DOHH2 (cell line): ENCODE data around the gene STX7.

Experiments used
- H3F3A ChIP-seq: fragments of 200-600 bp; sonication (generic), shearing (Covaris generic); 2 replicates; pipeline ENCODE4 v1.6.0; 2016; ENCODE audit warnings: antibody characterized with exemption, mild to moderate bottlenecking; ENCODE audit not compliant: control insufficient read depth, insufficient read depth
- H3K27ac ChIP-seq: fragments of 200-600 bp; sonication (generic); 2 replicates; pipeline ENCODE4 v1.5.1; 2014; ENCODE audit warnings: low read depth, mild to moderate bottlenecking, low read length, moderate library complexity
- H3K27me3 ChIP-seq: fragments of 200-600 bp; sonication (generic); 2 replicates; pipeline ENCODE4 v1.6.1; 2014; ENCODE audit warnings: mild to moderate bottlenecking, low read length, mixed read lengths; ENCODE audit not compliant: control insufficient read depth
- H3K36me3 ChIP-seq: fragments of 200-600 bp; sonication (generic); 2 replicates; pipeline ENCODE4 v1.6.1; 2014; ENCODE audit warnings: mild to moderate bottlenecking, low read length, moderate library complexity, mixed read lengths; ENCODE audit not compliant: control insufficient read depth
- H3K4me1 ChIP-seq: fragments of 200-600 bp; sonication (generic); 2 replicates; pipeline ENCODE4 v1.6.1; 2014; ENCODE audit warnings: mild to moderate bottlenecking, low read length, mixed read lengths; ENCODE audit not compliant: control insufficient read depth
- H3K4me2 ChIP-seq: fragments of 200-600 bp; sonication (generic); 2 replicates; pipeline ENCODE4 v1.6.0; 2014; ENCODE audit warnings: mild to moderate bottlenecking, low read length, moderate library complexity
- H3K4me3 ChIP-seq: fragments of 200-600 bp; sonication (generic); 2 replicates; pipeline ENCODE4 v1.5.1; 2014; ENCODE audit warnings: mild to moderate bottlenecking, low read length, mixed read lengths
- H3K79me2 ChIP-seq: fragments of 200-600 bp; sonication (generic); 2 replicates; pipeline ENCODE4 v1.6.1; 2014; ENCODE audit warnings: mild to moderate bottlenecking, low read length, mixed read lengths; ENCODE audit not compliant: control insufficient read depth
- H3K9me2 ChIP-seq: fragments of 200-600 bp; sonication (generic); replicated peaks from 2 replicates; pipeline ENCODE4 v1.6.1; 2014; ENCODE audit warnings: mild to moderate bottlenecking, low read length, mixed read lengths; ENCODE audit not compliant: control insufficient read depth
- H3K9me3 ChIP-seq: fragments of 200-600 bp; sonication (generic); 2 replicates; pipeline ENCODE4 v1.6.1; 2014; ENCODE audit warnings: antibody characterized with exemption, low read length, mixed read lengths; ENCODE audit not compliant: control insufficient read depth, insufficient read depth
- H4K20me1 ChIP-seq: fragments of 200-600 bp; sonication (generic); 2 replicates; pipeline ENCODE4 v1.6.0; 2014; ENCODE audit warnings: low read depth, mild to moderate bottlenecking, antibody characterized with exemption, low read length, moderate library complexity; ENCODE audit not compliant: control insufficient read depth, insufficient read depth
- EZH2phosphoT487 ChIP-seq: fragments of 200-600 bp; sonication (generic); IDR thresholded peaks from 2 replicates; pipeline ENCODE4 v1.6.1; 2017; ENCODE audit warnings: borderline replicate concordance, mild to moderate bottlenecking, antibody characterized with exemption, low read length, moderate library complexity, mixed read lengths
- TF ChIP-seq, protein P1 (sequence below): fragments of 200-600 bp; sonication (generic); IDR thresholded peaks from one replicate; pipeline ENCODE4 v1.5.1; 2014; ENCODE audit warnings: antibody characterized with exemption, mild to moderate bottlenecking, low read depth, low read length; ENCODE audit not compliant: poor library complexity, severe bottlenecking

Gene STX7

DNA sequence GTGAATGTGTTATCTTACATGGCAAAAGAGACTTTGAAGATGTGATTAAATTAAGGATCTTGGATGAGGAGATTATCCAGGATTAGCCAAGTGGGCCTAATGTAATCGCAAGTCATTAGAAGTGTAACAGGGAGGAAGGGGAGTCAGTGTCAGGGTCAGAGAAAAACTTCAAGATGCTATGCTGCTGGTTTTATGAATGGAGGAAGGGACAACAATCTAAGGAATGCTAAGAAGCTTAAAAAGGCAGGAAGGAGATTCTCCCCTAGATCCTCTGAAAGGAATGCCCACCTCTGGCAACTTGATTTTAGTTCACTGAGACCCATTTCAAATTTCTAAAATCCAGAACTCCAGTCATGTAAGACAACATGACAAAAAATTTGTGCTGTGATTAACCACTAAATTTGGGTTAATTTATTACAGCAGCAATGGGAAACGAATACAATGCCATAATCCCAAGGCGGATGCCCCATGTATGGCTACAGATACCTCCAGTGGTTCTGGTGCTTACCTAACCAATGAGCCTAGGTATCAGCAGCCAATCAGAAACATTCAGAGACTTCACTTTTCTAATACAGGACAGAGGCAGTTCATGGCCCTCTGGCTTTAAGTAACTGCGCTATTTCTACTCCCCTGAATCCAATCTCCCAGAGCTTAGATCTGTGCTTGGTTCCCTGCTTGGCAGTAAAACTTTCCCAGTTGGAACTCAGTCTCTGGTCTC, 36.0 kb upstream of the STX7 start:
- no peaks in the 10 kb centered on the region for H3K4me1 ChIP-seq
- no peaks in the 10 kb centered on the region for H3K36me3 ChIP-seq
- H3K4me3 ChIP-seq: no peak overlapping the region
- H3K4me2 ChIP-seq: no peak overlapping the region
- no peaks in the 10 kb centered on the region for H3K27me3 ChIP-seq
- no peak overlapping the region for H3K27ac ChIP-seq
- no peaks in the 10 kb centered on the region for H3K9me3 ChIP-seq
- no peaks in the 10 kb centered on the region; the same call in 1 of the 2 replicates for H3K9me2 ChIP-seq
- TF ChIP-seq, protein P1, sequence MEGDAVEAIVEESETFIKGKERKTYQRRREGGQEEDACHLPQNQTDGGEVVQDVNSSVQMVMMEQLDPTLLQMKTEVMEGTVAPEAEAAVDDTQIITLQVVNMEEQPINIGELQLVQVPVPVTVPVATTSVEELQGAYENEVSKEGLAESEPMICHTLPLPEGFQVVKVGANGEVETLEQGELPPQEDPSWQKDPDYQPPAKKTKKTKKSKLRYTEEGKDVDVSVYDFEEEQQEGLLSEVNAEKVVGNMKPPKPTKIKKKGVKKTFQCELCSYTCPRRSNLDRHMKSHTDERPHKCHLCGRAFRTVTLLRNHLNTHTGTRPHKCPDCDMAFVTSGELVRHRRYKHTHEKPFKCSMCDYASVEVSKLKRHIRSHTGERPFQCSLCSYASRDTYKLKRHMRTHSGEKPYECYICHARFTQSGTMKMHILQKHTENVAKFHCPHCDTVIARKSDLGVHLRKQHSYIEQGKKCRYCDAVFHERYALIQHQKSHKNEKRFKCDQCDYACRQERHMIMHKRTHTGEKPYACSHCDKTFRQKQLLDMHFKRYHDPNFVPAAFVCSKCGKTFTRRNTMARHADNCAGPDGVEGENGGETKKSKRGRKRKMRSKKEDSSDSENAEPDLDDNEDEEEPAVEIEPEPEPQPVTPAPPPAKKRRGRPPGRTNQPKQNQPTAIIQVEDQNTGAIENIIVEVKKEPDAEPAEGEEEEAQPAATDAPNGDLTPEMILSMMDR: no peak
- H3K79me2 ChIP-seq: no peaks in the 10 kb centered on the region
- no peaks in the 10 kb centered on the region for H3F3A ChIP-seq
- H4K20me1 ChIP-seq: no peaks in the 10 kb centered on the region

DNA sequence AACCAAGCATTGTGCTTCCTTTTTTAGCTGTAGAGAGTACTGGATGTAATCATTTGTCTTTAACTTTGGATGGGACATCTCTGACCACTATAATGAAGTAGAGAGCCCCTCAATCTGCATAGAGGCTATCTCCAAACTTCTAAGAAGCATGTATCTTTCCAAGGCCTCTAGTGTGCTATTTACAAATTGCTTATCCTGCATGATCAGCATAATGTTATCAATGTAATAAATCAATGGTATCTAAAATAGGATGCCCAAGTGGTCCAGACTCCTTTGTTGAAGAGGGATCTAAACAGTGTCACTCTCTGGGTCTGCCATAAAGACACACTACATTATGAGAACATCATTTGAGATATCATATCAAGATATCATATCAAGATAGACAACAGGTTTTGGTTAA, 31.9 kb upstream of the STX7 start:
- no peak overlapping the region for H3K4me3 ChIP-seq
- H3K9me2 ChIP-seq: no peaks in the 10 kb centered on the region; the same call in 1 of the 2 replicates
- H3K9me3 ChIP-seq: no peaks in the 10 kb centered on the region
- H3K27ac ChIP-seq: no peak overlapping the region
- H4K20me1 ChIP-seq: no peaks in the 10 kb centered on the region
- H3K36me3 ChIP-seq: no peaks in the 10 kb centered on the region
- no peaks in the 10 kb centered on the region for H3K27me3 ChIP-seq
- H3K4me2 ChIP-seq: no peak overlapping the region
- H3K79me2 ChIP-seq: no peaks in the 10 kb centered on the region
- H3K4me1 ChIP-seq: no peaks in the 10 kb centered on the region
- TF ChIP-seq, protein P1: no peak
- TF ChIP-seq EZH2phosphoT487: no peak
- no peaks in the 10 kb centered on the region for H3F3A ChIP-seq

DNA sequence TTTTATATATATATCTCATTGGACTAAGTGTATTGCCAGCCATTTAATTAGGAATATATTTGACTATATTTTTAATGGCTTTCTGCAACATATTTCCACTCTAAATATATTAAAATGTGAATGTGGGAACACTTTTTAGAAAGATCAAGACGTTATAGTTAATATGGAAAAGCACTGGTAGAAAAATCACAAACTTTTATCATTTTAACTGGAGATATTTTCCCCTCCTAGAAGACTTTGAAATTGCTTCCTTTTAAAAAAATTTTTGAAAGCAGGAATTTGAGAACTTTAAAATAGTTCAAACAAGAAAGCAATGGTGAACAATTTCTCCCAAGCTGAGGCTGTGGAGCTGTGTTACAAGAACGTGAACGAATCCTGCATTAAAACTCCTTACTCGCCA, 25.1 kb upstream of the STX7 start, which contains the start of gene TAAR9:
TSS of gene TAAR9 (plus strand) at position 301 of the 400 bp plus-strand sequence. CDS start at position 314, 13 bp downstream.
- no peaks in the 10 kb centered on the region for H3K9me3 ChIP-seq
- H3K4me3 ChIP-seq: no peak within 1 kb of the TSS
- H3K27me3 ChIP-seq: no peaks in the 10 kb centered on the region
- H3F3A ChIP-seq: no peaks in the 10 kb centered on the region
- no peaks in the 10 kb centered on the region for H4K20me1 ChIP-seq
- H3K4me2 ChIP-seq: no peak within 1 kb of the TSS
- H3K4me1 ChIP-seq: no peaks in the 10 kb centered on the region
- H3K9me2 ChIP-seq: no peaks in the 10 kb centered on the region
- H3K36me3 ChIP-seq: no peaks in the 10 kb centered on the region
- TF ChIP-seq, protein P1: no peak
- no peak for TF ChIP-seq EZH2phosphoT487
- no peaks in the 10 kb centered on the region for H3K79me2 ChIP-seq
- H3K27ac ChIP-seq: no peak within 1 kb of the TSS
